VCaP (cell line): ENCODE results near the gene SLC39A5.

Experiments used
- H3K27ac ChIP-seq: fragments of 450-650 bp; 2 replicates; pipeline ENCODE4 v1.5.1; 2017
- CTCF ChIP-seq: fragments of 450-650 bp; conservative IDR thresholded peaks from 2 replicates; pipeline ENCODE4 v1.5.1; 2017; ENCODE audit warnings: mild to moderate bottlenecking, moderate library complexity

SLC39A5 gene, protein sequence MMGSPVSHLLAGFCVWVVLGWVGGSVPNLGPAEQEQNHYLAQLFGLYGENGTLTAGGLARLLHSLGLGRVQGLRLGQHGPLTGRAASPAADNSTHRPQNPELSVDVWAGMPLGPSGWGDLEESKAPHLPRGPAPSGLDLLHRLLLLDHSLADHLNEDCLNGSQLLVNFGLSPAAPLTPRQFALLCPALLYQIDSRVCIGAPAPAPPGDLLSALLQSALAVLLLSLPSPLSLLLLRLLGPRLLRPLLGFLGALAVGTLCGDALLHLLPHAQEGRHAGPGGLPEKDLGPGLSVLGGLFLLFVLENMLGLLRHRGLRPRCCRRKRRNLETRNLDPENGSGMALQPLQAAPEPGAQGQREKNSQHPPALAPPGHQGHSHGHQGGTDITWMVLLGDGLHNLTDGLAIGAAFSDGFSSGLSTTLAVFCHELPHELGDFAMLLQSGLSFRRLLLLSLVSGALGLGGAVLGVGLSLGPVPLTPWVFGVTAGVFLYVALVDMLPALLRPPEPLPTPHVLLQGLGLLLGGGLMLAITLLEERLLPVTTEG

DNA sequence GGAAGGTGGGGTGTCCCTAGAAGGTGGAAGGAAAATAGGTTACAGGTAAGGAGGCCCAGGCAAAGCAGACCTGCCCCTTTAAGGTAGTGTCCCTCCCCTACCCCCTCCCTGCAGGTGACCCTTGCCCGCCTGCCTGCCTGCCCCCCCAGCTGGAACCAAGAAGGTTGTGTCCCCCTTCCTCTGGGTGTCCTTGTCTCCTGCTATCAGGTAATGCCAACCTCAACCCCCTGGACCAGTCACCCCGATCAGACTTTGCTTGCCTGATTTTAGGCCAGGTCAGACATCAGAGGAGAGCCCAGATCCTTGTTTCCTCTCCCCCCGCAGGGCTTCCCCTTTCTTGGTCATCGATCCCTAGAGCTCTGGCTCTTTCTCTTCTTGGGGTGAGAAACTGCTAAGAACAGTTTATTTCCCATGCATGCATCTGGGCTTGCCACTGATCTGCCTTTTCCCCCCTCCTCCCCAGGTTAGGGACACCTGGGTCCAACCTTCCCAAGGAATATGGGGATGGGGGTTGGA lies at the start of gene SLC39A5:
Gene SLC39A5 (plus strand): TSS at position 136 of the 516 bp plus-strand sequence. CDS start 1,224 bp downstream, outside the sequence.
- no peak within 1 kb of the TSS for H3K27ac ChIP-seq
- no peak for TF ChIP-seq CTCF

GRCh38 chr12:56186957-56187356 lies 42.9 kb upstream of the SLC39A5 start:
- TF ChIP-seq CTCF: no peak
- H3K27ac ChIP-seq: peak overlapping the region; percentile 82; the same call in 1 of the 2 replicates

GRCh38 chr12:56188131-56188777 lies 41.6 kb upstream of the SLC39A5 start:
- peak overlapping the region; percentile 82 for H3K27ac ChIP-seq
- no peak for TF ChIP-seq CTCF

- peak overlapping the region; percentile 82 for H3K27ac ChIP-seq
- TF ChIP-seq CTCF: no peak
These were observed 41.1 kb upstream of the SLC39A5 start for GRCh38 chr12:56188778-56189098.

DNA sequence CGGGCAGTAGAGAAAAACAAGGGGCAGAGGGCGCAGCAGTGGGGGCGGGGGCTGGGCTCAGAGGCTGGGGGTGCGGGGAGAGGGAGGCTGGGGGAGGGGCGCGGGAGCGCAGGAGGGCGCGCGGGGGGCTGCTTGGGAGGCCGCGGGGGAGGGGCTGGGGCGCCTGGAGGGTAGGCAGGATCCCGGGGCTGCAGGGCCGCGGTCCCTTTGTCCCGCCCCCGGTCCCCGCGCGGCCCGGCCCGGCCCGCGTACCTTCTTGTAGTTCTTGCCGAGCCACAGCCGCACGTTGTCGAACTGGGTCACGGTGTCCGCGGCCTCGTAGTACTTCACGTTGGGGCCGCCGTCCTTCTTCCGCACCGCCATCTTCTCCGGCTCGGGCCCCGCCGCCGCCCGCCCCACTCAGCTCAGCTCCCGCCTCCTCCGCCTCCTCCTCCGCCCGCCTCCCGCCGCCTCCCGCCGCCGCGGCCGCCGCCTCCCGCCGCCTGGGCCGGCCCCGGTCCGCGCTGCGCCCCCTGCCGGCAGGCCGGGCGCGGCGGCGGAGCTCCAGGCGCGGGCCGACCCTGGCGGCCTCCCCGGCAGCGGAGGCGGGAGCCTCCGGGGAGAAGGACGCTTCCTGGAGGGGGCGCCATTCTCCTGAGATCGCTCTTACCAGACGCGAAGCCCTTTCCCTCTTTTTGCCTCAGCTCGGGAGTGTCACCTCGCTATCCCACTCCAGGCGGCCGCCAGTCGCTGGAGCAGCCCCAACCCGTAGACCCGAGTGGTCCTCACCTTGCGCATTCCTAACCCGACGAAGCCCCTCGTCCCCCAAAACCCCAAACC lies 40.5 kb upstream of the SLC39A5 start, which contains the start of gene SMARCC2:
Gene SMARCC2 (minus strand): TSS at position 385 of the 819 bp plus-strand sequence. CDS start 22 bp downstream, at position 363.
- TF ChIP-seq CTCF: peak; percentile 99
- H3K27ac ChIP-seq: peak within 1 kb of the TSS; percentile 82

- TF ChIP-seq CTCF: no peak
- H3K27ac ChIP-seq: peak overlapping the region; percentile 82; the same call in 1 of the 2 replicates
These were observed 39.7 kb upstream of the SLC39A5 start for GRCh38 chr12:56189918-56190694.
